ENCODE measurements around the gene RPTOR.
"Not testable (repeated sequence)": the region's sequence is repeated elsewhere in the genome, so short reads cannot be mapped to it uniquely, and the experiment has no call there.

Gene RPTOR

DNA sequence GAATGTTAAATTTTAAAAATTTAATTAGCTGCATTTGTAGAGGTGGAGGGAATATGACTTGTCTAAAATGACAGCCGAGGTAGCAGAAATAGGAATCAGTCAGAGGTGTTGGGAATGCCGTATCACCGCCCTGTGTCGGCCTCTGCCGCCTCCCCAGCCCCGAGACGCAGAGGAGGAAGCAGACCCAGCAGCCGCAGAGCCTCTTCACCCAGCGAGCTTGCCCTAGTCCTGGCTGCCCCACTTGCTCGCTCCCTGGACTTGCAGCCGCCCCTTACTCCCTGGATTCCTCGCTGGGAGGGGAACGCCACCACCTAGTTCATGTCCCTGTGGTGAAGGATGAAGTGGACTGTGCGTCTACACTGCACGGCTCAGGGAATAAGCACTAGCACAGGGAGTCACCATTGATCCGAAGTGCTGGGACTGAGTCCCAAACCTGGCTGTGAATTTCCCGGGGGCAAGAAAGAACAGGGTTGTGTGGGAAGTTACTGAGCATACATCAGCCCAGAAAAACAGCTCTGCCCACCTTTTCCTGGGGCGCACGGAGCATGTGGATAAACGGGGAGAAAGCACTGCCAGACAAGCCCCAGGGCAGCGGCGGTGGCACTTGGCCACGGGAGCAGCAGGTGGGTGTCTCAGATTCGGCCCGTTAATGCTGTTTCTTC is 76.8 kb downstream of the RPTOR start:
- no peak for DNase-seq

DNA sequence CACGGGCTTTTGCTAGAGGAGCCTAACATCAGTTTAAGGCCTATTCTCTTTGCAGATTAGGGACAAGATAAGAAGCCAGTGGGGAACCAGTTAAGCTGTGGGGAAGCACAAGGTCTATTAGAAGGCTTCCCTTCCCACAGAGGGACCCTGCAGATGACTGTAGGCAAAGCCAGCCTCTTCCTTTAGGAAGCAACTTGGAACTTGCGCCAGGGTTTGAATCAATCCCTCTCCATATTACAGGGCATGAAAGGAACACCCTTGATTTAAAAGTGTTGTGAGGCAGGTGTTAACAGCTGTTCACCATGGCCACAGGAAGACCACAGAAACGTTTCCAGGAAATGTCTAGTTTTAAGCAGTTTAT is 77.3 kb downstream of the RPTOR start:
- no peak for DNase-seq

GRCh38 chr17:80624864-80625263 is 80.2 kb downstream of the RPTOR start:
- no peak for DNase-seq

DNA sequence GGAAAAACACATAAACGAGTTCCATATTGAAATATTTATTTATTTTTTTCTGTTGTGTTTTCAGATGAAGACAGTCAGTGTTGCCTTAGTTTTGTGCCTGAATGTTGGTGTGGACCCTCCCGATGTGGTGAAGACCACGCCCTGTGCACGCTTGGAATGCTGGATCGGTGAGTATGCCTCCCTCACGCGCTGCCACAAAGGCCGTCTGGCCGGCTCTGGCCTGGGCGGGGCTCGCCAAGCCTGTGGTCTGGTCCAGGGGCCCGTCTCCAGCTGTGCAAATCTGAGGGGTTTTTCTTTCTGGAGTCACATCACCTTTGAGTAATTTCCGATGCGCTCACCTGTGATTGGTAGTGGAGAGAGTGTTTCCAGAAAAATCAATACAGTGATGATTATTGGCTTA is 81.0 kb downstream of the RPTOR start:
- DNase-seq: no peak

DNA sequence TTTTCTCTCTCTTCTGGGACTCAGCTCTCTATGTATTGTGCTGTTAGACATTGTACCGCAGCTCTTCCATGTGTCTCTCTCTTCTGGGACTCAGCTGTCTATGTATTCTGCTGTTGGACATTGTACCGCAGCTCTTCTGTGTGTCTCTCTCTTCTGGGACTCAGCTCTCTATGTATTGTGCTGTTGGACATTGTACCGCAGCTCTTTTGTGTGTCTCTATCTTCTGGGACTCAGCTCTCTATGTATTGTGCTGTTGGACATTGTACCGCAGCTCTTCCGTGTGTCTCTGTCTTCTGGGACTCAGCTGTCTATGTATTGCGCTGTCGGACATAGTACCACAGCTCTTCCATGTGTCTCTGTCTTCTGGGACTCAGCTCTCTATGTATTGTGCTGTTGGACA is 84.2 kb downstream of the RPTOR start:
- DNase-seq: not testable (repeated sequence)

- no peak for DNase-seq
Measured at GRCh38 chr17:80629298-80630028, 84.8 kb downstream of the RPTOR start.

GRCh38 chr17:80630560-80631120 is 86.0 kb downstream of the RPTOR start:
- no peak for DNase-seq

DNA sequence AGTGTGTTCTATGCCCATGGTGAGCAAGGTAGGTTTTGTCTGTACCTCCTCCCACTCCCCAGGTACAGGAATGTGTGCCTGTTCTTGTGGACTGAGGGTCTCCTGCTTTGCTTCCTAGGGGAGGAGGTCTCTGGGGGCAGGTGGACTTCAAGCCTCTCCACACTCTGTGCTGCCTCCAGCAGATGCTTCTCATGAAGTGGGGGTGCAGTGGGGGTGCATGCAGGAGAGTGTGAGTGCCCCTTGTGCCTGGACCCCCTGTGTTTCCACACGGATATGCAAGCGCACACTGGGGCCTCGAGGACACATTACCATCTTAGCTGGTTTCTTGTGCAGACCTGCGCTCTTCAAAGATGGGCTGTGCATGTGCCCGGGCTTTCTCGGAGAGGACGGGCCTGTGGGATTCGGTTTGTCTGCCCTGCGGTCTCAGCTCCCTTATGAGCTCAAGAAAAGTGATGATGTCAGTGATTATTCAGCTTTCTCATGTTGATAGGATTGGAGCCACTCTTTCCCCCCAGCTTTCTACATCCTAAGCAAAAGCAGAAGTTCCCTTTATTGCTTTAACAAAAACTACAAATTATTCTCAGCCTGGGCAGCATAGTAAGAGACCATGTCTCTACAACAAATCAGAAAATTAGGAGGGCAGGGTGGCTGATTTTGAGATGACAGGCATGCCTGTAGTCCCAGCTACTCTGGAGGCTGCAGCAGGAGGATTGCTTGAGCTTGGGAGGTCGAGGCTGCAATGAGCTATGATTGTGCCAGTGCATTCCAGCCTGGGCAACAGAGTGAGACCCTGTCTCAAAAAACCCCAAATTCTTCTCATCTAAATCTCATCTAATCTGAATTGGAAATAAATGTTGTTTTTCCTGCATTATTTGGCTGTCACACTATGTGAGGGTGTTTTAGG is 86.8 kb downstream of the RPTOR start:
- no peak for DNase-seq

DNA sequence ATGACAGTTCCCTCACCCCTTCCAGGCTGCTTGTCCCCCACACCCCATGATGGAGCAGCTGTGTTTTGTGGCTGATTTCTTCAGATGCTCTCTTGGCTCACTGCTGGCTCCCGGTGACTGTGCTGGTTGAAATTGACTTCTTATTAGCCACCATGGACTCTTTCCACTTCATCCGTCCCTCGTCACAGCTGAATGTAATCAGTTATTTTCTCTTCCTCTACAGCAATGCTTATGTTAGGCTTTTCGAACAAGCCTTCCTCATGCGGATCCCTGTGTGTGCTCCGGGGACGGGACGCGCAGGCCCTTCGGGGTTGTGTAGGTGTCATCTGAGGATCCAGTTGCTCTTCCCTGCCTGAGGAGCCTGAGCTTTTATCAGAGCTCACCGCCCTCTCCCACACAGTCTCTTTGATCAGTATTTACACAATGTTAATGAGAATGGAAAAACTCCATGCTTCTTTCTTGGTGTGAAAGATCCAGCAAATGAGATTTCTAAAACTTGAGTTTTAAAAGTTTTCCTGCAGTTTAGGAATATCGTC is 87.5 kb downstream of the RPTOR start:
- DNase-seq: no peak

DNA sequence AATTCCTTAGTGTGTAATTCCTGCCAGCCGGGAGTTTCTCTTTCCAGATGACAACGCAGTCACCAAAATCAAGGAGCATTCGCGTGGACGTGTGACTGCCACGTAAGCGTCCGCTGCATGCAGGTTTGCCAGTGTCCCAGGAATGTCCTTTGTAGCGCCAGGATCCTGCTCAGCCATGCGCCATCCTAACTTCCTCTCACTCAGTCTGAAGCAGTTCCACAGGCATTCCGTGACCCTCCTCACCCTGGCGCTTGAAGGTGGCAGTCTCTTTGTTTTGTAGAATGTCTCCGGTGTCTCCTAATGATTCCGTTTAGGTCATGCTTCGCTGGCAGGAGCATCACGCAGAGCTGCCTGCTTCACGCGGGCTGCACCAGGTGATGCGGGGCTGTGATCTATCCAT is 88.6 kb downstream of the RPTOR start:
- DNase-seq: no peak

DNA sequence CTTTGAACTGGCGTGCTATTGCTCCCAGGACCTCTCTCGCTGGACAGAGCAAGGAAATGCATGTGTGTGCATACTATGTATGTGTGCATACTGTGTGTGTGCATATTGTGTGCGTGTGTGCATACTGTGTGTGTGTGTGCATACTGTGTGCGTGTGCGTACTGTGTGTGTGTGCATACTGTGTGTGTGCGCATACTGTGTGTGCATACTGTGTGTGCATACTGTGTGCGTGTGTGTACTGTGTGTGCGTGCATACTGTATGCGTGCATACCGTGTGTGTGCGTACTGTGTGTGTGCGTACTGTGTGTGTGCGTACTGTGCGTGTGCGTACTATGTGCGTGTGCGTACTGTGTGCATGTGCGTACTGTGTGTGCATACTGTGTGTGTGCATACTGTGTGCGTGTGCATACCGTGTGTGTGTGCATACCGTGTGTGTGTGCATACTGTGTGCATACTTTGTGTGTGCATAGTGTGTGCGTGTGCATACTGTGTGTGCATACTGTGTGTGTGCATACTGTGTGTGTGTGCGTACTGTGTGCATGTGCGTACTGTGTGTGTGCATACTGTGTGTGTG is 89.4 kb downstream of the RPTOR start:
- DNase-seq: no peak

DNA sequence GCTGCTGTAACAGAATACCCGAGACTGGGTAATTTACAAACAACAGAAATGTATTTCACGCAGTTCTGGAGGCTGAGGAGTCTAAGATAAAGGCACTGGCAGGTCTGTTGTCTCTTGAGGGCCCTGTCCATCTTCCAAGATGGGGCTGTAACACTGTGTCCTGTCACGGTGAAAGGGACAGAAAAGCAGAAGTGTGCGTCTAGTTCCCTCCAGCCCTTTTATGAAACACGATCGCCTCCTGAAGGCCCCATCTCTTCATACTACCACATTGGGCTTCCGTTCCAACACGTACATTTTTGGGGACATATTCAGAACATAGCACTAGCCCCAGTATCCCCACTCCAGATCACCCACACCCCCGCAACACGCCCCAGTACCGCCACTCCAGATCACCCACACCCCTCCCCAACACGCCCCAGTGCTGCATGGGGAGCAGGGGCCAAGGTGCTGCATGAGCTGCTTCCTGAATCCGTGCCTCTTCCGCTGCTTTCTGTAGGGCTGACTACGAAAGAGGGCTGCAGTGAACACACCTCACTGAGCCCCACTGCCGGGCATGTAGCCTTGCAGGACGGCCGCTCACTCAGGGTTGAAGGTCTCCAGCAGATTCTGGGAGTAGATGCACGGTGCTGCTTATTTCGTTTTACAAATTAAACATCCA is 91.9 kb downstream of the RPTOR start:
- no peak for DNase-seq

DNA sequence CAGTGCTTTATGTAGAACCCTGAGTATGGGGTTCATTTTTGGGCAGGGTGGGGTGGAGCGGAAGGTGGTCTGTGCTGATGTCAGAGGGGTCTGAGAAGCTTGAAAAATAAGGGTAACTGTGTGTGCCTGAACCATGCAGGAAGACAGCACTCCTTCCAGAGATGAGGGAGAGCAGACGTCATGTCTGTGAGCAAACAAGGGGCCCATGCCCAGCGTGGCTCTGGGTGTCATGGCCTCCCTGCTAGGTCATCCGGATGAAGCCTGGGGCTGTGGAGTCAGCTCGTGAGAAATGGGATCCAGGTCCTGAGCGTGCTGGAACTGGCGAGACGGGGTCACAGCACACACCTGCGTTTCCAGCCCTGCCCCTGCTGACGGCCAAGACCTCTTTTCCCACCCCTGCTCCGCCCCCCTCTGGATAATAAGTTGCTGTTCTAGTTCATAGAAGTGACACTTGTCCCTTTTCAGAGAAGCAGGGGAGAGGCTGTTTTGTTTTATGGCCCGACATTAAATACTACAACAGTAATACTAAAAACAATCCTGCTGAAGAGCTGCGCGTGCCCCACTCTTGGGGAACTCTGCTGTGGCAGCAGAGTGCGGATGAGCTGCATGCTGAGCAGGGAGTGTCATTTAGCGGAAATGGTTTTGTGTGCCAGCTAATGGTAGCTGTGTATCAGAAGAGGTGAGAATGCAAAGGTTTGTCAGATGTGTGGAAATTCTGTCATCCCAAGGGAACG is 92.6 kb downstream of the RPTOR start:
- DNase-seq: no peak

DNA sequence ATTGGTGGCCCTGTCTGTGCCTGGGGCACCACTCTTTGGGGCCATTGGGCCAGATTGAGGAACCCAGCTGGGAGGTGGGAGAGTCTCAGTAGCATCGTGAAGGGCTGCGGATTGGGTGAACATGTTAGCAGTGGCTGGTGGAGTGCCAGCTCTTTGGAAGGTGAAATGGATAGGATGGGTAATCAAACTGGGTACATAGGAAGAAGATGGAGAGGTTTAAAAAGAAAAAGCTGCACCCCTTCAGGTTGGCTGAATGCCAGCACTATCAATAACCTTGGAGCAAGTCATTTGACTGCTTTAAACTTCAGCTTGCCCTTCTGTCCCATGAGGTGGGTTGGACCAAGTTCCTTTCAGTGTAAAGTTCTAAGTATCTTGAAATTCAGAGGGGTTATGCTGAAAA is 95.0 kb downstream of the RPTOR start:
- DNase-seq: no peak

DNA sequence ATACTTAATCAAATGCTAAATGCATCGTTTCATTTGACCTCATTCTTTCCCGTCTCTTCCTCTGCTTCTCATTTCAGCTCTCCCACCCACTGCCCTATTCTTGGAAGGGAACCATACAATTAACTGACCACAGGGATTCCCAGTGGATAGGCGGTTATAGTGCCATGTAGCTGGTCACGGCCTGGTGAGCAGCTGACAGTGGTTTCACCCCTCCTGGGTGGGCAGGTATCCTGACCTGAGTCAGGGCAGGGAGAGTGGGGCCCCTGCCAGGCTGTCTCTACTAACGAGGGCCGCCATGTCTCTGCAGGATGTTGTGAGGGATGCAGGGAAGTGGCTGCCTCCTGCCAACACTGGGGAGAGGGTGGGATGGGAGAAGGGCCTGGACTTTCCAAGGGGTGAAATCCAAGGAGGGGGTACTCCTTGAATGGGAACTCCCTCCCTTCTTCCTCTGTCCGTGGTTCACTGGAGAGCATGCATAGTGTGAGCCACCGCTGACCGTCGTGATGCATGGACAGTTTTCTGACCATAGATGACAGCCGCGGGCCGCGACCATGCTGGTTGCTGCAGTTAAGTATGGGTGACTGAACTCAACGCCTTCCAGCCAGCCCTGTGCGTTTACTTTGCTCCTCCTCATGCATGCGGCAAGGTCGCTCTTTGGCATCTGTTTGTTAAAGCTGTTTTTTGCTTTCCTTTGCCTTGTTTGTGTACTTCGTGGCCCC is 95.9 kb downstream of the RPTOR start:
- DNase-seq: no peak

DNA sequence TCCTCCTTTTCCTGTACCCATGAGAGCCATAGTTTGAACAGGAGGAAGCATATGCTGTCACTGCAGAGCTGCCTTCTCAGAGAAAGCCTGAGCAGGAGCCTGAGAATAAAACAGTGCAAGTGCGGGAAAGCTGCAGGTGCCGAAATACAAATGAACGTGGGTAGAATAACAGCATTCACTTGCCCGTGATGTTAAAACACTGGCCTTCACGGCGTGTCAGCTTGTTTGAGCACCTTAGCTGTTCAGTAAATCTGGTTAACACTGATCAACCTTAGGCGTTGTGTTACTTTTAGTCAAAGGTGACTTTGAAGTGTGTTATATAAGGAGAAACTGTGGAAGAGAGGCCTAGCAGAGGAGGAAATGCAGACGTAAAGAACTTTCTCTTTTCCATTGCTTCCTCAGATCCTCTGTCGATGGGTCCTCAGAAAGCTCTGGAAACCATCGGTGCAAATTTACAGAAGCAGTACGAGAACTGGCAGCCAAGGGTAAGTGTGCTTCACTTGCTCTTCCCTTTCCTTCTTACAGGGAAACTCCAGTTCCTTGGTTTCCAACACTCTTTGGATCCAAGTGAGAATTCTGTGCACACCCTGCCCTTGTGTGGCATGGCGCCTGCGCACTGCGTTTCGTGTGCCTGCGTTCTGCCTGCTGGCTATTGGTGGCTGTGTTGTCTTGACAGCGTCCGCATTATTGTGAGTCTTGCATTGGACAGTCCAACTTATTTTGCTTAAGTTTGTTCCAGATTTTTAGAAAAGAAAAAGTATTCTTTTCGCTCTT is 98.9 kb downstream of the RPTOR start:
- DNase-seq: no peak

GRCh38 chr17:80644536-80644935 is 99.9 kb downstream of the RPTOR start:
- DNase-seq: no peak

- no peak for DNase-seq
Measured at GRCh38 chr17:80645706-80646325, 101.2 kb downstream of the RPTOR start.

GRCh38 chr17:80646328-80646727 is 101.7 kb downstream of the RPTOR start:
- no peak for DNase-seq

GRCh38 chr17:80647746-80648145 is 103.1 kb downstream of the RPTOR start:
- no peak for DNase-seq

Data from stimulated activated CD4-positive, alpha-beta T cell treated with anti-CD3 and anti-CD28 coated beads, Interleukin-4, amount 100 ng/mL, for 1 hour (primary cell).